HS-27A (cell line): ENCODE measurements around the gene BPI.
"Not testable (repeated sequence)": the region's sequence is repeated elsewhere in the genome, so short reads cannot be mapped to it uniquely, and the experiment has no call there.

Experiments
- DNase-seq: peaks from one replicate; pipeline ENCODE4 v3.0.0-alpha.2; 2012; ENCODE audit warnings: low read depth, missing footprints

BPI gene

GRCh38 chr20:38278131-38278530, 25.8 kb upstream of the BPI start:
- DNase-seq = no peak

GRCh38 chr20:38278763-38279162, 25.2 kb upstream of the BPI start:
- no peak for DNase-seq

DNA sequence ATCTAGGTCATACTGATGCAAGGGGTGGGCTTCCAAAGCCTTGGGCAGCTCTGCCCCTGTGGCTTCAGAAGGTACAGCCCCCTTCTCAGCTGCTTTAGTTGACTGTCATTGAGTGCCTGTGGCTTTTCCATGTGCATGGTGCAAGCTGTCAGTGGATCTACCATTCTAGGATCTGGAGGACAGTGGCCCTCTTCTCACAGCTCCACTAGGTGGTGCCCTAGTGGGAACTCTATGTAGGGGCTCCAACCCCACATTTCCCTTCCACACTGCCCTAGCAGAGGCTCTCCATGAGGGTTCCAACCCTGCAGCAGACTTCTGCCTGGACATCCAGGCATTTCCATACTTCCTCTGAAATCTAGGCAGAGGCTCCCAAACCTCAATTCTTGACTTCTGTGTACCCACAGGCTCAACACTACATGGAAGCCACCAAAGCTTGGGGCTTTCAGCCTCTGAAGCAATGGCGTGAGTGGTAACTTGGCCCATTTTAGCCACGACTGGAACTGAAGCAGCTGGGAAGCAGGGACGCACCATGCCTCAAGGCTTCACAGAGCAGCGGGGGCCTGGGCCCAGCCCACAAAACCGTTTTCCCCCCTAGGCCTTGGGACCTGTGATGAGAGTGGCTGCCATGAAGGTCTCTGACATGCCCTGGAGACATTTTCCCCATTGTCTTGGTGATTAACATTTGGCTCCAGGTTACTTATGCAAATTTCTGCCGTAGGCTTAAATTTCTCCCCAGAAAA, 22.6 kb upstream of the BPI start:
- not testable (repeated sequence) for DNase-seq

GRCh38 chr20:38283236-38283635, 20.7 kb upstream of the BPI start:
- DNase-seq = no peak

DNA sequence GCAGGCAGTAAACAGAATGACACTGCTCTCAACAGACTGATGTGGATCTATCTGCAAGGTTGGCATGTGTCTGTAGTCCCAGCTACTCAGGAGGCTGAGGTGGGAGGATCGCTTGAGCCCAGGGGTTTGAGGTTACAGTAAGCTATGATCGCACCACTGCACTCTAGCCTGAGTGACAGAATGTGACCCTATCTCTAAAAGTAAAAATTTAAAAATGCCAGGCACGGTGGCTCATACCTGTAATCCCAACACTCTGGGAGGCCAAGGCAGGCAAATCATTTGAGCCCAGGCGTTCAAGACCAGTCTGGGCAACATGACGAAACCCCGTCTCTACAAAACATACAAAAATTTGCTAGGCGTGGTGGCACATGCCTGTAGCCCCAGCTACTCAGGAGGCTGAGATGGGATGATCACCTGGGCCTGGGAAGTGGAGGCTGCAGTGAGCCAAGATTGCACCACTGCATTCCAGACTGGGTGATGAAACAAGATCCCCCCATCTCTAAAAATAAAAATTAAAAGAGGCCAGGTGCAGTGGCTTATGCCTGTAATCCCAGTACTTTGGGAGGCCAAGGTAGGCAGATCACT, 19.8 kb upstream of the BPI start:
- not testable (repeated sequence) for DNase-seq

DNA sequence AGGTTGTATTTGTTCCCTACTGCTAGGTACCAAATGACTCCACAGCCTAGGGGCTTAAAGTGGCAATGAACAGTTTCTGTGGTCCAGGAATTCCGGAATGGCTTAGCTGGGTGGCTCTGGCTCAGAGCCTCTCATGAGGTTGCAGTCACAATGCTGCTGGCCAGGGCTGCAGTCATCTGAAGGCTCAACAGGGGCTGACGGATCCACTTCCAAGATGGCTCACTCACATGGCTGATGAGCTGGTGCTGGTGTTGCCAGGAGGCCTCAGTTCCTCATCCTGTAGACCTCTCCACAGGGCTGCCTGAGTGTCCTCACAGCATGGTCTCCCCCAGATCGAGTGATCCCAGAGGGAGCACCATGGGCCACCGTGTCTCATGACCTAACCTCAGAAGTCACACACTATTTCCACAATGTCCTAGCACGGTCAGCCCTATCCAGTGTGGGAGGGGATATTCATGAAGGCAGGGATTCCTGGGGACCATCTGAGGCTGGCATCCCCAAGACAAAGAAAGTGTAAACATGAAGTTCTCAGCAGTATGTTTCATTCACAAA, 19.0 kb upstream of the BPI start:
- no peak for DNase-seq

GRCh38 chr20:38286586-38287531, 17.1 kb upstream of the BPI start:
- no peak for DNase-seq

- DNase-seq = no peak
Measured at GRCh38 chr20:38290829-38291814, 12.8 kb upstream of the BPI start.

DNA sequence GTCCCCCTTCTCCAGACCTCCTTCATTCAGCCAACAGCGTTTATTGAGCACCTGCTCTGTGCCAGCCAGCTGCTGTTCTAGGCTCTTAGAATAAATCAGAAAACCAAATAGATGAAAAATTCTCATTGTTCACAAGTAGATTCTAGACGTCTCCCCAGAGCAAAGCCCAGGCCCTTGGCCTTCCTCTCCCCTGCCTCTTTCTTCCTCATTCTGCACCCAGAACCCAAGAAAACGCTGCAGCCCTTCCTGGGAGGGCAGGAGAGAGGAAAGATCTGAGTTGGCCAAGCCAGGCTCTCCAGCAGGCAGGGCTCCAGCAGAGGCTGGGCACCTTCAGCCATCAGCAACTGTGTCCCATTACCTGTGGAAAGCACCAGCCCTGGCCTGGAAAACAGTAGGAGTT, 12.0 kb upstream of the BPI start:
- no peak for DNase-seq

DNA sequence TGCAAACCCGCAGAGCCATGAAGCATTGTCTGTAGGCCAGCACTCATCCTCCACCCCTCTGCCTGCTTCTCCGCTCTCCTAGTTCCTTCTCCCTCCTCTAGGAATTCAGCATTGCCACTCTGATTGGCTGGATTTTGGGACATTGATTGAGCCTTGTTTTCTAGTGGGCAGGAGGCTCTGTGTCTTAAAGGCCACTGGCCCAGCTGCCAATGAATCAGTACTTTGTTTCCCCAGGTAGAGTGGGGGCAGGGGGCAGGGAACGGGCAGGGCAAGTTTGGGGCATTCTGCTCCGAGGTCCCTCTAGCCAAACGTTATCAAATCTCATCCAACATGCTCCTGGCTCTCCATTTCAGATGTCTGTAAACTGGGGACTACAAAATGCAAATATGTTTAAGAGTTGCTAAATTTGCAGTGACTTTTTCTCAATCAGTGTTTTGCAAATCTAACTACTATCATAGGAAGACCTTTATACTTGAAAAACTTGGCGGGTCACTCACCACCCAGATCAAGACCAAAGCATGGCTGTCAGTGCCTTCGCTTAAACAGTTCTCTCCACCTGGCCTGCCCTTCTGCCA, 10.4 kb upstream of the BPI start:
- no peak for DNase-seq

DNA sequence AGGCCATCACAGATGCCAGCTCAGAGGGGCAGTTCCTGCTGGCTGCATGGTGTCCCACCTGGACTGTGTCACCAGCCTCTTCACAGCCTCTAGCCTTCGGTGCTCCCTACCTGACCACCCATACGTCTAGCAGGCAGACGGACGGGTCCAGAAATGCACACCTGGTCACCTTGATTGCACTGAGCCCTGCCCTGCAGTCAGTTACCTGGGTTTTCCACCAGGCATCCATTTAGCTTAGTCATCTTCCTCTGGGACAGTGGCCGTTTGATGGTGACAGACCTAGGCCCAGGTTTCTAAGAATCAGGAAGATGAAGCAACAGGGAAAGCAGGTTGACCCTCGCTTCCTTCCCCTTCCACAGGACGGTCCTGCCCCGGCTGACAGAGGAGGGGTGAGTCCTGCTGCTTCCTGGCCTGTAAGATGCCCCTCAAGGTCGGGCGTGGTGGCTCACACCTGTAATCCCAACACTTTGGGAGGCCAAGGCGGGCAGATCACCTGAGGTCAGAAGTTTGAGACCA, 9.8 kb upstream of the BPI start:
- DNase-seq = no peak

DNA sequence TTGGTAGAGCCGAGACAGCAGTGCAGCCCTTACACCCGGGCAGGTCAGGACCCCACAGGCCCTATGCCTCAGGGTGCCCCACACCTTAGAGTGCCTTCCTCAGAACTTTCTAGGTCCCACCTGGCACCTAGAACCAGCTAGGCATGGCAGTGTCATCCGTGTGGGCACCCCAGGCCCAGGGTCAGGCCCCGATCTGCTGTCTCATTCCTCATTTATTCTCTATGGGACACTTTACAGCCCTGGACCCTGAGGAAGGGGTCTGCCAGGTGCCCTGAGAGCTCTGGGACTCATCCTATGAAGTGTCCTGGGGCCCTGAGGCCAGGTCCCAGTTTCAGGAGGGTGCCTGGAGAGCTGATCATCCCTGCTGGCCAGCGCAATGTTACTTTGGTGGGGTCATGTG, 8.1 kb upstream of the BPI start:
- no peak for DNase-seq

- DNase-seq = no peak
Measured at GRCh38 chr20:38296433-38296832, 7.5 kb upstream of the BPI start.

DNA sequence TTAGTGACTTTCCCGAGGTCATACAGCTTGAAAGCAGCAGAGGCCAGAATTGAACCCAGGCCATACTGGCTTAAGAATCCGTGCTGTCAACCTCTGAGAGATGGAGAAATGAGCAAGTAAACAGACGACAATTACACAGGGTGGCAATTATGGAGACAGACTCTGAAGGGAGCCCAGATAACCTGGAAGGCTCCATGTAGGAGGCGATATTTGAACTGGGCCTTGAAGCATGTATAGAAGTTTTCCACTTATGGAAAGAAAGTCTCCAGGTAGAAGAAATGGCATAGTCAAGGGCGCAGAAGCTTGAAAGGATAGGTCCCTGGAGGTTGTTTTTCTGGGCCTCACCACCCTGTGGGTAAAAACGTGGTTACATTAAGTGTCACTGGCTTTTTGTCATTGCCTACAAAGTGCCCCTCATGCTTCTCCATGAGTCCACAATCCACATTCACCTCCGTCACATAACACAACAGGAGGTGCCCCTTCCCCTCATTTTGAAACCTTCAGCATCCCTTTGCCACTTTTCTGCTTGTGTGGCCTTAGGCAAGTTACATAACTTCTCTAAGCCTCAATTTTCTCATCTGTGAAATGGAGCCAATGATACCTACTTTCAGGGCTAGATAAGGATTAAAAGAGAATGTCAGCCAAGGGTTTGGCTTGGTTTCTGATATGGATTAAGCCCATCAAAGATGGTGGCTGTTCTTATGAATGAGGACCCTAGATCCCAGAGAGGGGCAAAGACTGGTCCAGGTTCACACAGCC, 5.9 kb upstream of the BPI start:
- DNase-seq = no peak

DNA sequence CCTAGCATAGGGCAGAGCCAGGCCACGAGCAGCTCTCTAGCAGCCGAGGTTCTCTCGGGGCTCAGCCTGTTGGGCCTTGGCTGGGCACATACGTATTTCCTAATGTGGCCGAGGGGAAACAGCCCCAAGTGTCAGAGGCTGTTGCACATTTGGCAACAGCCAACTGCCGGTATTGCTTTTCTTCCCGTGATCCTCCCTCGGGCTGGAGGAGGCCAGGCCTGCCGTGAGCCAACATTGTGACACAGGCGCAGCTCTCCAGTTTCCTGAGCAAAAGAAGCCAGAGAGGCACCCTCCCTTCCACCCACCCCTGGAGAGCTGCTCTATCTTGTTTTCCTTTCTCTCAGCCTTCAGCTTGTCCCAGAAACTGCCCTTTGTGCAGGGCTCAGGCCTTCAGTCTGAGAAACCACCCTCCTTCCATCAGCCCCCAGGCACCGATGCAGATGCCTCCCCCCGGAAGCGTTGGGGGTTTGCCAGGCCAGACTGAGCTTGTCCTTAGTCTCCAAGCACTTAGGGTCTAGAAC, 5.1 kb upstream of the BPI start:
- no peak for DNase-seq

GRCh38 chr20:38299963-38300362, 4.0 kb upstream of the BPI start:
- no peak for DNase-seq

GRCh38 chr20:38300438-38300837, 3.5 kb upstream of the BPI start:
- no peak for DNase-seq

DNA sequence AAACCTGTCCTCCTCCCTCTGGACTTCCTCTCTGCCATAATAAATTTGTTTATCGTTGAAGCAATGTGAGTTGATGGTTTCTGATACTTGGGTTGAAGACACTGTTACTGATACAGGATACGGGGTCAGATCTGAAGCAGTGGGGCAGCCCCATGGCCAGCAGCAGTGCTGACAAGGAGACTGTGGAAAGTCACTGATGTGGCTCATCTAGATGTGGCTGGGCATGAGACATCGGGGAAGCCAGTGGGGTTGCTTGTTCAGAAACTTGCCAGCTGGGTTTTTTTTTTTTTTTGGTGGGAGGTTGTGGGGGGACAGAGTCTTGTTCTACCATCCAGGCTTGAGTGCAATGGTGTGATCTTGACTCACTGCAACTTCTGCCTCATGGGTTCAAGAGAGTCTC, 2.6 kb upstream of the BPI start:
- no peak for DNase-seq

- no peak for DNase-seq
Measured at GRCh38 chr20:38302786-38303185, 1.2 kb upstream of the BPI start.
